Aortic smooth muscle cell (primary cell): ENCODE measurements around the gene EIF5A. TPM values are rescaled to one million over a fixed set of nuclear protein-coding genes. Genes with fewer than 3 reads are reported as not detected.

Experiments used
- total RNA-seq: library from RNA; depleted of rRNA; stranded (reverse); fragments of >200 nt; gene quantifications from 2 replicates; pipeline ENCODE4 v1.2.3, GENCODE V29; 2014

EIF5A gene
- 541 and 738 TPM in 2 replicates for total RNA-seq

DNA sequence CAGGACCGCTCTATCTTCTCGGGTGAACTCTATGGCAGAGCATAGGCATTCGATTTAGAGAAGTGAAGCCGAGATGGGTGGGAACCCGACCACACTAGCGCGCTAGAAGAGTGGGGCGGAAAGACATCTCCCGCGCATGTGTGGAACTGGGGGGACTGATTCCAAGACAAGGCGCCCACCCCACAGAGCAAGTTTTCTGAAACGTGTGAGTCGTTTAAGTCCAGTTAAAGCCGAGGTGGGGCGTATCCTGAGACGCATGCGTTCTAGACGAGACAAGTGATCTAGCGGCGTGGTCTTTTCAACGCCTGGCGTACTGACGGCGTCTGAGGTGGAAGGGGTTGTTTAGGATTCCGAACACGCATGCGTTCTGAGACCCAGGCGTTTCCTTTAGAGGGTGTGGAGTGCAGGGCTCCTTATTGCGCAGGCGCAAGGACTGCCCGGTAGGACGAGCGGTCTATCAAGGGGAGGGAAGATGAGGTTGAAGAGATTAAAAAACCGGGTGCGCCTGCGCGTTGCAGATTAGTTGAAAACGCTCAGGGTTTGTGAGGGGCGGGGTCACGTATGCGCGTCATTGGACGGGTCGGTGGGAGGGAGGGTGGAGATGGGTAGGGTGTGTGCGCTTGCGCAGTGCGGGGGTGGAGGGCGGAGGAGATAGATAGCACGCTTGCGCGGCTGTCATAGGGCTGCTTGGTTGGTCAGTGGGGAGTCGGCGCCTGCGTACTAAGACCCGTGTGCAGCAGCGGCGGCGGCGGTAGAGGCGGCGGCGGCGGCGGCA is at the start of gene EIF5A:
Gene EIF5A, plus strand, starts transcription at position 718 of the 775 bp plus-strand sequence. CDS start 2,008 bp downstream, outside the sequence.

GRCh38 chr17:7262192-7262934 is 45.1 kb upstream of the EIF5A start, which contains the start of gene CLDN7:
CLDN7 (minus strand) TSS chr17:7262478; CDS start chr17:7262043, 435 bp downstream.

DNA sequence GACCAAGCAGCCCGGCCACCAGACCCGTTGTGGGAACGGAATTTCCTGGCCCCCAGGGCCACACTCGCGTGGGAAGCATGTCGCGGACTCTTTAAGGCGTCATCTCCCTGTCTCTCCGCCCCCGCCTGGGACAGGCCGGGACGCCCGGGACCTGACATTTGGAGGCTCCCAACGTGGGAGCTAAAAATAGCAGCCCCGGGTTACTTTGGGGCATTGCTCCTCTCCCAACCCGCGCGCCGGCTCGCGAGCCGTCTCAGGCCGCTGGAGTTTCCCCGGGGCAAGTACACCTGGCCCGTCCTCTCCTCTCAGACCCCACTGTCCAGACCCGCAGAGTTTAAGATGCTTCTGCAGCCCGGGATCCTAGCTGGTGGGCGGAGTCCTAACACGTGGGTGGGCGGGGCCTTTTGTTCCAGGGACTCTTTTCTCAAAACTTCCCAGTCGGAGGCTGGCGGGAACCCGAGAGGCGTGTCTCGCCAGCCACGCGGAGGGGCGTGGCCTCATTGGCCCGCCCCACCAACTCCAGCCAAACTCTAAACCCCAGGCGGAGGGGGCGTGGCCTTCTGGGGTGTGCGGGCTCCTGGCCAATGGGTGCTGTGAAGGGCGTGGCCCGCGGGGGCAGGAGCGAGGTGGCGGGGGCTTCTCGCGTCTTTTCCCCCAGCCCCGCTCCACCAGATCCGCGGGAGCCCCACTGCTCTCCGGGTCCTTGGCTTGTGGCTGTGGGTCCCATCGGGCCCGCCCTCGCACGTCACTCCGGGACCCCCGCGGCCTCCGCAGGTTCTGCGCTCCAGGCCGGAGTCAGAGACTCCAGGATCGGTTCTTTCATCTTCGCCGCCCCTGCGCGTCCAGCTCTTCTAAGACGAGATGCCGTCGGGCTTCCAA is 26.1 kb upstream of the EIF5A start, which contains the start of gene SLC2A4:
Gene SLC2A4, plus strand, starts transcription at position 645 of the 879 bp plus-strand sequence. Its CDS starts 217 bp downstream, at position 862.

GRCh38 chr17:7294614-7295153 is 12.7 kb upstream of the EIF5A start, which contains the start of gene YBX2:
YBX2 (minus strand) TSS chr17:7294639; CDS start chr17:7294500, 139 bp downstream.

GRCh38 chr17:7314719-7315569 is 7.5 kb downstream of the EIF5A start, which contains the start of gene GPS2:
GPS2 (minus strand) TSS chr17:7315360; CDS start chr17:7315052, 308 bp downstream.

DNA sequence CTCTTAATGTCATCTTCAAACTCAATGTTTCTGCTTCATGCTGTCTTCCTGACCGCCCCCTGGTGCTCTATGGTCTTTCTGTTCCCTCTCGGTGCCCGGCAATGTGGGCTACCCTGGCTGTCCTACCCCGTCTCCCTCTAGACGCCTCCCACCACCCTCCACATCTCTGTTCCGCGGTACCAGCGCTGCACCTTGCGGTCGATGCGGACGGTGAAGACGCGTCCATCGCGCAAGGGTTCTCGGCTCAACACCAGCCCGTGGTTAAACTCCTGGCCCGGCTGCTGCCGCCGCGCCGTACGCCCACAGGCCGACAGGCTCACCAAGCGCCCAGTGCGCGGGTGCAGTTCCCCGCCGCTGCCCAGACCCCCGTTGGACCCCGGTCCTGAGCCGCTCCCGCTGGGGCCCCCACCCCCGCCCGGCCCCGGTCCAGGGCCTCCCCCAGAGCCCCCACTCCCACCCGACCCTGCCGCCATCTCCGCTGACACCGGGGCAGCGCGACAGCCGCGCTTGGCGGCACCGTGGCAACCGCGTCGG is 21.5 kb downstream of the EIF5A start, which contains the start of gene NEURL4:
Gene NEURL4, minus strand, starts transcription at position 496 of the 534 bp plus-strand sequence. Its CDS starts 23 bp downstream, at position 473.

GRCh38 chr17:7336240-7337175 is 29.1 kb downstream of the EIF5A start, which contains the start of gene ACAP1:
ACAP1 (plus strand) TSS chr17:7336529; CDS start chr17:7336735, 206 bp downstream.

DNA sequence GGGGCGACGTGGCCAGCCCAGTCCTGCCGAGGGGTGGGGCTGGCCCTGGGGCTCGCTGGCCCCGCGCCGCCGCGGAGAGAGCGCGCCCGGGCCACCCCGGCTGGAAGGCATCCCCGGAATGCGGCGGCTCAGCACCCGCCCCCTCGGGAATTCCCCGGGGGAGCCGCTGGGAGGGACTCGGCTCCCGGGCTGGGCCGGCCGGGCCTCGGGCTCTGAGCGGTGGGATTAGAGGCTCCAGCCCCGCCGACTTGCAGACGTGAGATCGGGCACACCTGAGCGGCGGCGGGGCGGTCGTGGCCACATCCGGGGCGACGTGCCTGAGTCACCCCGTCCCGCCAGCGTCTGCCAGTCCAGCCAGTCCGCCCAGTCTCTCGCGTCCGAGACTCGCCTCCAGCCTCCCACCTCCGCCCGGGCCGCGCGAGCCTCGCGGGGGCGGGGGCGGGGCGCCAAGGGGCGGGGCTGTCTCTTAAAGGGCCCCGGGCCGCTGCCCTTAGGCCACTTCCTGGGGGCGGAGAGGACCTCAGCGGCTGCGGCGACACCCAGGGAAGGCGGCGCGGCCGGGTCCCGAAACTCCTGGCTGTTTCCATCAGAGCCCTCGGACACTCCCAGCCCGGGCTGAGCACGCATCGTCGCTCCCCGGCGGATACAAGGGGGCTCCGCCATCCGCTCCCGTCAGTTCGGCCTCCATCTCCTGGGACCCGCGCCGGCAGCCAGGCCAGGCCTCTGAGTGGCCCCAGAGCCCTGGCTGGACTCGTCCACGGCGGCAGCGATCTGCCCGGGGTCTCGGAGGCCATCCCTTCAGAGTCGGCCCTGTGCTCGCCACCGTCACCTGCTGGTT is 44.5 kb downstream of the EIF5A start, which contains the start of gene KCTD11:
Gene KCTD11, plus strand, starts transcription at position 498 of the 838 bp plus-strand sequence.

GRCh38 chr17:7355053-7355452 is 47.6 kb downstream of the EIF5A start, which contains the start of gene TMEM95:
TMEM95 (plus strand) TSS chr17:7355156; CDS start chr17:7355205, 49 bp downstream.

Other genes with a start within 250 kb of the EIF5A start
- 0.19 TPM in 1 of 2 replicates, not detected in the other for gene CLEC10A, start 227.4 kb upstream of the EIF5A start, total RNA-seq
- gene ASGR2, start 192.8 kb upstream of the EIF5A start, total RNA-seq, result not detected in 2 replicates
- gene ASGR1, start 128.3 kb upstream of the EIF5A start, total RNA-seq, result 0.66 and 0.68 TPM in 2 replicates
- gene DLG4, start 87.8 kb upstream of the EIF5A start, total RNA-seq, result 15.0 and 16.0 TPM in 2 replicates
- gene ACADVL, start 87.7 kb upstream of the EIF5A start, total RNA-seq, result 273 and 426 TPM in 2 replicates
- 69.3 and 76.5 TPM in 2 replicates for gene DVL2, start 73.1 kb upstream of the EIF5A start, total RNA-seq
- 33.3 and 34.9 TPM in 2 replicates for gene PHF23, start 68.2 kb upstream of the EIF5A start, total RNA-seq
- gene GABARAP, start 65.2 kb upstream of the EIF5A start, total RNA-seq, result 172 and 209 TPM in 2 replicates
- 17.6 and 35.4 TPM in 2 replicates for gene CTDNEP1, start 55.9 kb upstream of the EIF5A start, total RNA-seq
- 29.7 and 35.6 TPM in 2 replicates for gene ELP5, start 55.4 kb upstream of the EIF5A start, total RNA-seq
- gene CLDN7, start 45.1 kb upstream of the EIF5A start, total RNA-seq, result 3.5 and 8.2 TPM in 2 replicates
- 0.13 and 0.19 TPM in 2 replicates for gene SLC2A4, start 25.9 kb upstream of the EIF5A start, total RNA-seq
- gene YBX2, start 13.0 kb upstream of the EIF5A start, total RNA-seq, result not detected in 2 replicates
- 33.6 and 40.6 TPM in 2 replicates for gene GPS2, start 7.7 kb downstream of the EIF5A start, total RNA-seq
- gene NEURL4, start 21.7 kb downstream of the EIF5A start, total RNA-seq, result 14.2 and 18.9 TPM in 2 replicates
- gene ACAP1, start 28.9 kb downstream of the EIF5A start, total RNA-seq, result 0.56 and 2.2 TPM in 2 replicates
- 5.8 and 5.9 TPM in 2 replicates for gene KCTD11, start 44.5 kb downstream of the EIF5A start, total RNA-seq
- gene TMEM95, start 47.5 kb downstream of the EIF5A start, total RNA-seq, result not detected in 2 replicates
- not detected in 2 replicates for gene TNK1, start 73.5 kb downstream of the EIF5A start, total RNA-seq
- gene PLSCR3, start 86.9 kb downstream of the EIF5A start, total RNA-seq, result 18.6 and 25.4 TPM in 2 replicates
- 55.4 and 82.8 TPM in 2 replicates for gene TMEM256, start 96.5 kb downstream of the EIF5A start, total RNA-seq
- gene NLGN2, start 100.2 kb downstream of the EIF5A start, total RNA-seq, result 2.5 and 6.7 TPM in 2 replicates
- not detected in 2 replicates for gene SPEM1, start 112.7 kb downstream of the EIF5A start, total RNA-seq
- gene SPEM2, start 118.0 kb downstream of the EIF5A start, total RNA-seq, result not detected in 2 replicates
- not detected in 2 replicates for gene SPEM3, start 121.2 kb downstream of the EIF5A start, total RNA-seq
- gene TMEM102, start 127.8 kb downstream of the EIF5A start, total RNA-seq, result 2.4 and 3.2 TPM in 2 replicates
- gene FGF11, start 131.9 kb downstream of the EIF5A start, total RNA-seq, result 0.13 and 0.19 TPM in 2 replicates
- gene CHRNB1, start 137.4 kb downstream of the EIF5A start, total RNA-seq, result 6.6 and 7.6 TPM in 2 replicates
- 18.2 and 23.6 TPM in 2 replicates for gene ZBTB4, start 172.0 kb downstream of the EIF5A start, total RNA-seq
- gene SLC35G6, start 173.8 kb downstream of the EIF5A start, total RNA-seq, result not detected in 2 replicates
- 98.6 and 101 TPM in 2 replicates for gene POLR2A, start 176.7 kb downstream of the EIF5A start, total RNA-seq
- 9.2 and 21.8 TPM in 2 replicates for gene TNFSF12, start 241.4 kb downstream of the EIF5A start, total RNA-seq